Endothelial cell of umbilical vein (primary cell): ENCODE data around the gene CPNE1. TPM values are rescaled to one million over a fixed set of nuclear protein-coding genes. Genes with fewer than 3 reads are reported as not detected.

Experiments
- Bru-seq: library from RNA; stranded (reverse); fragments of 400-500 nt; gene quantifications from one replicate; lab custom pipeline; 2021; lab: Mats Ljungman, UMichigan
- BruChase-seq, 2 experiments: library from RNA; stranded (reverse); fragments of 400-500 nt; gene quantifications; one replicate each; lab custom pipeline; 2021; lab: Mats Ljungman, UMichigan
- BruUV-seq: library from RNA; stranded (reverse); fragments of 400-500 nt; replicated peaks from 2 replicates; lab custom pipeline; 2021; lab: Mats Ljungman, UMichigan
- CTCF ChIA-PET: fragments of 300-600, 350-600 bp; sonication (Branson Sonifier 250); formaldehyde crosslinking; loops from one replicate; lab custom pipeline; 2021; ENCODE audit warnings: antibody characterized with exemption, inconsistent platforms; lab: Charles Lee
- POLR2A ChIA-PET: fragments of 300-600, 350-600 bp; sonication (Branson Sonifier 250); formaldehyde crosslinking; loops from one replicate; lab custom pipeline; 2021; ENCODE audit warnings: antibody characterized with exemption, inconsistent platforms; lab: Charles Lee
- DNase-seq: peaks from one replicate; pipeline ENCODE4 v3.0.0-alpha.2; 2011; ENCODE audit warnings: low read depth, low spot score
- FAIRE-seq: peaks from 2 replicates; lab custom pipeline; 2011; peaks lifted over from hg19 to GRCh38; lab: Jason Lieb, UNC
- H2AFZ ChIP-seq: 2 replicates; pipeline ENCODE4 v1.6.0; 2012; ENCODE audit warnings: low read depth, low read length, control low read depth, inconsistent platforms
- H3K27ac ChIP-seq: 2 replicates; pipeline ENCODE4 v1.5.1; 2011; ENCODE audit warnings: low read depth, mild to moderate bottlenecking, control low read depth, low read length, moderate library complexity; ENCODE audit not compliant: insufficient read depth
- H3K27me3 ChIP-seq, 2 experiments: 2 replicates each; pipeline versions ENCODE4 v1.6.0 to v1.6.1; 2011; ENCODE audit warnings: low read length in 2 of 2, mixed read lengths in 1 of 2; ENCODE audit not compliant: control insufficient read depth in 2 of 2, insufficient read depth in 2 of 2
- H3K36me3 ChIP-seq, 2 experiments: 2 replicates in 1 of 2; 3 replicates in 1 of 2; pipeline ENCODE4 v1.5.1; 2011; ENCODE audit warnings: low read length in 2 of 2, mild to moderate bottlenecking in 1 of 2, moderate library complexity in 1 of 2; ENCODE audit not compliant: control insufficient read depth in 2 of 2, insufficient read depth in 2 of 2; ENCODE audit errors: extremely low read depth in 1 of 2
- H3K4me1 ChIP-seq: 3 replicates; pipeline ENCODE4 v1.5.1; 2011; ENCODE audit warnings: mild to moderate bottlenecking, low read length; ENCODE audit not compliant: control insufficient read depth, insufficient read depth; ENCODE audit errors: extremely low read depth
- H3K4me2 ChIP-seq: 2 replicates; pipeline ENCODE4 v1.6.1; 2011; ENCODE audit warnings: low read length, control low read depth, mixed read lengths; ENCODE audit not compliant: insufficient read depth
- H3K4me3 ChIP-seq, 3 experiments: fragments of 200-600 bp in 1 of 3; sonication (generic), shearing (Covaris generic) in 1 of 3; replicated peaks in 1 of 3; 2 replicates each; pipeline ENCODE4 v1.5.1; 2011 to 2016; ENCODE audit warnings: control low read depth in 3 of 3, low read length in 3 of 3, mild to moderate bottlenecking in 2 of 3, inconsistent platforms in 1 of 3, low read depth in 1 of 3, moderate library complexity in 1 of 3; ENCODE audit not compliant: insufficient read depth in 1 of 3
- H3K79me2 ChIP-seq: 2 replicates; pipeline ENCODE4 v1.6.0; 2012; ENCODE audit warnings: low read length, inconsistent platforms; ENCODE audit not compliant: control insufficient read depth, insufficient read depth
- H3K9ac ChIP-seq: replicated peaks from 2 replicates; pipeline ENCODE3; 2011; ENCODE audit warnings: low read length, control low read depth; ENCODE audit not compliant: insufficient read depth; ENCODE audit errors: extremely low read depth
- H3K9me1 ChIP-seq: replicated peaks from 3 replicates; pipeline ENCODE4 v1.6.0; 2011; ENCODE audit warnings: mild to moderate bottlenecking, low read length; ENCODE audit not compliant: control insufficient read depth, insufficient read depth; ENCODE audit errors: extremely low read depth
- H3K9me3 ChIP-seq: replicated peaks from 2 replicates; pipeline ENCODE4 v1.5.1; 2012; ENCODE audit warnings: low read length, inconsistent platforms; ENCODE audit not compliant: control insufficient read depth, insufficient read depth
- H4K20me1 ChIP-seq: replicated peaks from 2 replicates; pipeline ENCODE3; 2011; ENCODE audit warnings: mild to moderate bottlenecking, low read length; ENCODE audit not compliant: control insufficient read depth, insufficient read depth; ENCODE audit errors: extremely low read depth
- CTCF ChIP-seq, 2 donors: IDR thresholded peaks; 1 replicate in 1 of 2; 2 replicates in 1 of 2; pipeline ENCODE4 v1.5.1; 2011; ENCODE audit warnings: low read length in 2 of 2, mild to moderate bottlenecking in 2 of 2, moderate library complexity in 2 of 2, control low read depth in 1 of 2, inconsistent platforms in 1 of 2, low read depth in 1 of 2; ENCODE audit not compliant: insufficient read depth in 1 of 2; ENCODE audit errors: extremely low read depth in 1 of 2
- EZH2 ChIP-seq: IDR thresholded peaks from 2 replicates; pipeline ENCODE4 v1.6.1; 2012; ENCODE audit warnings: borderline replicate concordance, low read depth, mild to moderate bottlenecking, moderate library complexity, low read length, inconsistent platforms; ENCODE audit not compliant: severe bottlenecking
- JUN ChIP-seq: IDR thresholded peaks from 2 replicates; pipeline ENCODE4 v1.6.1; 2011; ENCODE audit warnings: borderline replicate concordance, low read depth; ENCODE audit not compliant: insufficient read length, insufficient read depth
- POLR2A ChIP-seq: IDR thresholded peaks from 2 replicates; pipeline ENCODE4 v1.6.1; 2012; ENCODE audit warnings: low read depth, mild to moderate bottlenecking, control low read depth, low read length
- POLR2AphosphoS5 ChIP-seq: IDR thresholded peaks from 2 replicates; pipeline ENCODE4 v1.6.1; 2012; ENCODE audit warnings: low read depth, mild to moderate bottlenecking, control low read depth, low read length, moderate library complexity; ENCODE audit not compliant: insufficient read depth
- dilution Hi-C: fragments of 300-500 bp; cut with MboI; formaldehyde crosslinking; loops from one replicate; pipeline ENCODE4 v1.15.0; 2019; ENCODE audit warnings: low sequenced_read_pairs; ENCODE audit not compliant: extremely low pct_ligation_motif_present
- intact Hi-C: fragments of 100-400 bp; cut with micrococcal nuclease; formaldehyde crosslinking; loops from one replicate; pipeline ENCODE4 v1.10.0; 2022
- long read RNA-seq: library from polyadenylated mRNA; stranded (forward); transcript quantifications from one replicate; pipeline ENCODE4 v2.0.0, GENCODE V29; 2021
- polyA minus RNA-seq, 3 experiments: library from RNA; depleted of rRNA, polyadenylated mRNA; stranded (reverse); fragments of >200 nt; gene quantifications; 1 replicate in 1 of 3; 2 replicates in 2 of 3; pipeline ENCODE4 v1.2.3, GENCODE V29; 2011
- polyA plus RNA-seq, 4 experiments: library from polyadenylated mRNA; depleted of rRNA in 3 of 4; stranded (reverse) in 3 of 4; unstranded in 1 of 4; fragments of >200 nt; gene quantifications; 2 replicates each; pipeline versions ENCODE4 v1.2.1 to v1.2.3, GENCODE V29; 2011 to 2012; ENCODE audit warnings: missing spikeins in 1 of 4
- total RNA-seq: library from RNA; stranded (reverse); gene quantifications from 2 replicates; pipeline ENCODE4 v1.2.3, GENCODE V29; 2021

Gene CPNE1
- total RNA-seq (239 and 244 TPM in 2 replicates), polyA plus RNA-seq (316 and 368 TPM in 2 replicates), polyA minus RNA-seq (228 and 246 TPM in 2 replicates), Bru-seq, nascent RNA (percentile 82 among the genes with signal in this experiment), BruChase-seq, experiment 1, labeled RNA remaining after a 6-hour chase (percentile 97 among the genes with signal in this experiment), BruChase-seq, experiment 2, labeled RNA remaining after a 2-hour chase (percentile 99 among the genes with signal in this experiment)
- 163 and 198 TPM in 2 replicates for polyA plus RNA-seq (2011; cell fraction: cytosol; rRNA removed)
- polyA plus RNA-seq (2011; cell fraction: nucleus; rRNA removed) = 494 and 508 TPM in 2 replicates
- polyA plus RNA-seq (2012) = 149 and 157 TPM in 2 replicates
- 196 TPM for polyA minus RNA-seq (2011; cell fraction: cytosol; rRNA and poly(A)+ RNA removed)
- 128 and 147 TPM in 2 replicates for polyA minus RNA-seq (2011; cell fraction: nucleus; rRNA and poly(A)+ RNA removed)
- long read RNA-seq, transcript CPNE1-221 (2 exons, 625 nt) = minor isoform, 7 of 263 reads
- long read RNA-seq, transcript CPNE1-204 (16 exons, 1,928 nt) = major isoform, 69 of 263 reads
- long read RNA-seq, partial matches to known transcripts = 26 of 263 reads
- long read RNA-seq, other reads (novel, unspliced or antisense) = 156 of 263 reads

GRCh38 chr20:35664466-35665206 is at the start of gene CPNE1, which contains the start of gene RBM12:
TSS of gene CPNE1 (minus strand) at chr20:35664900. CDS start at chr20:35632923, 31,977 bp downstream.
TSS of gene RBM12 (minus strand) at chr20:35664900. CDS start at chr20:35655322, 9,578 bp downstream.
- H3K9me1 ChIP-seq = no peaks in the 10 kb centered on the region
- peaks cover 19% of the 10 kb centered on the region for H3K4me1 ChIP-seq
- H4K20me1 ChIP-seq = peaks cover 11% of the 10 kb centered on the region
- H3K4me2 ChIP-seq = peak within 1 kb of the TSS; percentile 77
- H3K4me3 ChIP-seq = peak within 1 kb of the TSS; percentile 13 to 81 (median 78)
- dilution Hi-C loops = no loop called here
- DNase-seq (peak; percentile 94), FAIRE-seq (peak; percentile 91)
- H3K27me3 ChIP-seq = no peaks in the 10 kb centered on the region
- POLR2A ChIA-PET = no interaction called here
- peak within 1 kb of the TSS; percentile 59 for H3K9ac ChIP-seq
- no TSS peak for BruUV-seq
- H3K79me2 ChIP-seq = peaks cover 49% of the 10 kb centered on the region
- peaks cover 0 to 4% of the 10 kb centered on the region in 2 experiments for H3K36me3 ChIP-seq
- H2AFZ ChIP-seq = peak within 1 kb of the TSS; percentile 64
- CTCF ChIA-PET = interaction anchor here (0.8 to 1.3 kb wide), 4 partner anchors 9 to 78 kb away, joined by 3 to 4 read pairs (median 3); partner anchors contain the start of genes RBM39 and SPAG4
- intact Hi-C loops = loop anchor here (1.0 to 5.0 kb wide), 3 partner anchors 34 to 78 kb away; partner anchors contain the start of genes NFS1, RBM39 and ROMO1
- TF ChIP-seq CTCF (IDR thresholded peaks at IDR 0.05; ENCODE audit: extremely low read depth in 1 of 2, insufficient read depth in 1 of 2, low read depth in 1 of 2, low read length in 2 of 2) (peak in 1 of 2 donors; percentile 6), POLR2A (peak; percentile 95), JUN (no peak), EZH2 (no peak), POLR2AphosphoS5 (peak; percentile 98)
- H3K27ac ChIP-seq = peak within 1 kb of the TSS; percentile 33
- no peaks in the 10 kb centered on the region for H3K9me3 ChIP-seq
